HFFc6 (cell line): ENCODE results near the gene RADIL. TPM values are rescaled to one million over a fixed set of nuclear protein-coding genes. Genes with fewer than 3 reads are reported as not detected.

Experiments used
- DNase-seq: peaks from one replicate; pipeline ENCODE4 v3.0.0-alpha.2; 2018
- H3K27ac Mint-ChIP-seq: 2 replicates; pipeline ENCODE4 v1.8.0; 2020; ENCODE audit warnings: mild to moderate bottlenecking, mixed read lengths
- H3K27me3 Mint-ChIP-seq: 2 replicates; pipeline ENCODE4 v1.8.0; 2021; ENCODE audit warnings: mild to moderate bottlenecking, moderate library complexity, mixed read lengths; ENCODE audit not compliant: insufficient read depth
- H3K36me3 Mint-ChIP-seq: 2 replicates; pipeline ENCODE4 v1.8.0; 2021; ENCODE audit warnings: low read depth, mixed read lengths
- H3K4me1 Mint-ChIP-seq: 2 replicates; pipeline ENCODE4 v1.8.0; 2020; ENCODE audit warnings: low read depth, mixed read lengths
- H3K4me3 Mint-ChIP-seq: 2 replicates; pipeline ENCODE4 v1.8.0; 2020; ENCODE audit warnings: mild to moderate bottlenecking, moderate library complexity, mixed read lengths
- H3K9me3 Mint-ChIP-seq: 2 replicates; pipeline ENCODE4 v1.8.0; 2020; ENCODE audit warnings: mild to moderate bottlenecking, mixed read lengths
- CTCF ChIP-seq: fragments of 200-600 bp; sonication (generic); IDR thresholded peaks from 2 replicates; pipeline ENCODE4 v1.5.0; 2021; ENCODE audit warnings: antibody characterized with exemption, mild to moderate bottlenecking
- total RNA-seq, 6 experiments: library from RNA; stranded (reverse); fragmentation: NEBNext Ultra II Directional; extraction: Animal tissue kit (Norgen Biotek cat#: 25700); gene quantifications; 2 replicates in 1 of 6; 3 replicates in 5 of 6; pipeline ENCODE4 v1.2.3, GENCODE V29; 2021

Gene RADIL
- total RNA-seq, 6 experiments from 2014 or later = 0.09 to 0.43 (median 0.24) TPM

- DNase-seq = no peak
- H3K9me3 Mint-ChIP-seq = no peaks in the 10 kb centered on the region
- no peaks in the 10 kb centered on the region; the same call in 1 of the 2 replicates for H3K27me3 Mint-ChIP-seq
- peaks cover 6% of the 10 kb centered on the region for H3K36me3 Mint-ChIP-seq
- no peak for TF ChIP-seq CTCF
- no peak overlapping the region for H3K27ac Mint-ChIP-seq
- H3K4me3 Mint-ChIP-seq = no peak overlapping the region
- no peaks in the 10 kb centered on the region for H3K4me1 Mint-ChIP-seq
These were observed 94.8 kb downstream of the RADIL start for GRCh38 chr7:4788627-4789189.

- TF ChIP-seq CTCF = no peak
- Mint-ChIP-seq H3K27me3 (no peaks in the 10 kb centered on the region; the same call in 1 of the 2 replicates), H3K4me1 (no peaks in the 10 kb centered on the region), H3K9me3 (no peaks in the 10 kb centered on the region), H3K27ac (no peak overlapping the region), H3K4me3 (no peak overlapping the region), H3K36me3 (peaks cover 5% of the 10 kb centered on the region)
- no peak for DNase-seq
These were observed 95.4 kb downstream of the RADIL start for GRCh38 chr7:4787947-4788626.

GRCh38 chr7:4787541-4787940, 96.0 kb downstream of the RADIL start:
- no peaks in the 10 kb centered on the region; the same call in 1 of the 2 replicates for H3K27me3 Mint-ChIP-seq
- H3K4me3 Mint-ChIP-seq = no peak overlapping the region
- H3K36me3 Mint-ChIP-seq = peaks cover 5% of the 10 kb centered on the region
- no peak for DNase-seq
- no peak overlapping the region for H3K27ac Mint-ChIP-seq
- H3K4me1 Mint-ChIP-seq = no peaks in the 10 kb centered on the region
- no peaks in the 10 kb centered on the region for H3K9me3 Mint-ChIP-seq
- TF ChIP-seq CTCF = no peak

GRCh38 chr7:4786015-4786414, 97.5 kb downstream of the RADIL start:
- no peak for DNase-seq

GRCh38 chr7:4785371-4785770, 98.1 kb downstream of the RADIL start:
- Mint-ChIP-seq H3K27me3 (no peaks in the 10 kb centered on the region; the same call in 1 of the 2 replicates), H3K9me3 (no peaks in the 10 kb centered on the region), H3K4me1 (no peaks in the 10 kb centered on the region), H3K27ac (no peak overlapping the region), H3K36me3 (peaks cover 7% of the 10 kb centered on the region; the same call in 1 of the 2 replicates), H3K4me3 (no peak overlapping the region)
- TF ChIP-seq CTCF = no peak
- no peak for DNase-seq

More at GRCh38 chr7:4786015-4786414, 97.5 kb downstream of the RADIL start:
- Mint-ChIP-seq H3K4me3 (no peak overlapping the region), H3K27me3 (no peaks in the 10 kb centered on the region; the same call in 1 of the 2 replicates), H3K27ac (no peak overlapping the region), H3K36me3 (peaks cover 4% of the 10 kb centered on the region; the same call in 1 of the 2 replicates), H3K4me1 (no peaks in the 10 kb centered on the region), H3K9me3 (no peaks in the 10 kb centered on the region)
- no peak for TF ChIP-seq CTCF
